Measurements from ENCODE around the gene UQCRC1.

Gene UQCRC1

GRCh38 chr3:48609088-48610005 is at the start of gene UQCRC1:
UQCRC1 (minus strand) TSS chr3:48609646; CDS start chr3:48609620, 26 bp downstream.
- H3K4me1 ChIP-seq (ENCODE audit: insufficient read depth, low read length), result peaks cover 29% of the 10 kb centered on the region
- H4K20me1 ChIP-seq (ENCODE audit: insufficient read depth, low read length), result peaks cover 2% of the 10 kb centered on the region; the same call in 1 of the 2 replicates
- peak; percentile 92 for DNase-seq

GRCh38 chr3:48656841-48657281 is 47.4 kb upstream of the UQCRC1 start:
- DNase-seq, result no peak
- H3K9ac ChIP-seq (ENCODE audit: low read depth, low read length), result no peak overlapping the region
- no peak overlapping the region for H3K4me3 ChIP-seq (ENCODE audit: low read depth in 1 of 2, low read length in 2 of 2)
- no peaks in the 10 kb centered on the region for H3K27me3 ChIP-seq (ENCODE audit: insufficient read depth, low read length, poor library complexity)
- no peaks in the 10 kb centered on the region for H3K9me3 ChIP-seq (ENCODE audit: insufficient read depth, low read length, severe bottlenecking)
- no peaks in the 10 kb centered on the region for H3K79me2 ChIP-seq (ENCODE audit: insufficient read depth, low read length)
- no peak for ATAC-seq (ENCODE audit: insufficient read depth, low read depth)
- H3K4me2 ChIP-seq (ENCODE audit: insufficient read depth, low read length), result no peak overlapping the region
- TF ChIP-seq CTCF (IDR thresholded peaks at IDR 0.05; ENCODE audit: borderline replicate concordance, extremely low read depth, low read length, poor library complexity, severe bottlenecking) (no peak), EZH2 (IDR thresholded peaks at IDR 0.05; ENCODE audit: borderline replicate concordance, low read depth, low read length, severe bottlenecking) (no peak)
- peaks cover 6% of the 10 kb centered on the region; the same call in 1 of the 2 replicates for H4K20me1 ChIP-seq (ENCODE audit: insufficient read depth, low read length)
- no peaks in the 10 kb centered on the region for H3K4me1 ChIP-seq (ENCODE audit: insufficient read depth, low read length)
- H3K36me3 ChIP-seq (ENCODE audit: insufficient read depth, low read length), result no peaks in the 10 kb centered on the region
- no peak overlapping the region for H3K27ac ChIP-seq (ENCODE audit: low read length)
- H2AFZ ChIP-seq (ENCODE audit: low read depth, low read length), result no peak overlapping the region

More at GRCh38 chr3:48609088-48610005, at the start of gene UQCRC1:
- Histone ChIP-seq H3K9ac (ENCODE audit: low read depth, low read length) (peak within 1 kb of the TSS; percentile 88), H3K27me3 (ENCODE audit: insufficient read depth, low read length, poor library complexity) (no peaks in the 10 kb centered on the region), H3K4me3 (ENCODE audit: low read depth in 1 of 2, low read length in 2 of 2) (peak within 1 kb of the TSS; percentile 78 to 97), H2AFZ (ENCODE audit: low read depth, low read length) (peak within 1 kb of the TSS; percentile 99), H3K4me2 (ENCODE audit: insufficient read depth, low read length) (peak within 1 kb of the TSS; percentile 98), H3K9me3 (ENCODE audit: insufficient read depth, low read length, severe bottlenecking) (no peaks in the 10 kb centered on the region), H3K36me3 (ENCODE audit: insufficient read depth, low read length) (peaks cover 35% of the 10 kb centered on the region), H3K27ac (ENCODE audit: low read length) (peak within 1 kb of the TSS; percentile 94), H3K79me2 (ENCODE audit: insufficient read depth, low read length) (peaks cover 37% of the 10 kb centered on the region)
- ATAC-seq (ENCODE audit: insufficient read depth, low read depth), result peak; percentile 99
- TF ChIP-seq CTCF (IDR thresholded peaks at IDR 0.05; ENCODE audit: borderline replicate concordance, extremely low read depth, low read length, poor library complexity, severe bottlenecking), result peak; percentile 79
- no peak for TF ChIP-seq EZH2 (IDR thresholded peaks at IDR 0.05; ENCODE audit: borderline replicate concordance, low read depth, low read length, severe bottlenecking)

- no peak overlapping the region for H3K9ac ChIP-seq (ENCODE audit: low read depth, low read length)
- no peak overlapping the region for H3K4me3 ChIP-seq (ENCODE audit: low read depth in 1 of 2, low read length in 2 of 2)
- peaks cover 6% of the 10 kb centered on the region; the same call in 1 of the 2 replicates for H4K20me1 ChIP-seq (ENCODE audit: insufficient read depth, low read length)
- H3K79me2 ChIP-seq (ENCODE audit: insufficient read depth, low read length), result no peaks in the 10 kb centered on the region
- H3K27ac ChIP-seq (ENCODE audit: low read length), result no peak overlapping the region
- H3K9me3 ChIP-seq (ENCODE audit: insufficient read depth, low read length, severe bottlenecking), result no peaks in the 10 kb centered on the region
- TF ChIP-seq EZH2 (IDR thresholded peaks at IDR 0.05; ENCODE audit: borderline replicate concordance, low read depth, low read length, severe bottlenecking) (no peak), CTCF (IDR thresholded peaks at IDR 0.05; ENCODE audit: borderline replicate concordance, extremely low read depth, low read length, poor library complexity, severe bottlenecking) (no peak)
- H3K36me3 ChIP-seq (ENCODE audit: insufficient read depth, low read length), result no peaks in the 10 kb centered on the region
- H3K27me3 ChIP-seq (ENCODE audit: insufficient read depth, low read length, poor library complexity), result no peaks in the 10 kb centered on the region
- H3K4me2 ChIP-seq (ENCODE audit: insufficient read depth, low read length), result no peak overlapping the region
- DNase-seq, result no peak
- ATAC-seq (ENCODE audit: insufficient read depth, low read depth), result no peak
- H2AFZ ChIP-seq (ENCODE audit: low read depth, low read length), result no peak overlapping the region
- H3K4me1 ChIP-seq (ENCODE audit: insufficient read depth, low read length), result no peaks in the 10 kb centered on the region
Measured at GRCh38 chr3:48656061-48656840, 46.8 kb upstream of the UQCRC1 start.
